ENCODE results near the gene TFAP2A.

DNA sequence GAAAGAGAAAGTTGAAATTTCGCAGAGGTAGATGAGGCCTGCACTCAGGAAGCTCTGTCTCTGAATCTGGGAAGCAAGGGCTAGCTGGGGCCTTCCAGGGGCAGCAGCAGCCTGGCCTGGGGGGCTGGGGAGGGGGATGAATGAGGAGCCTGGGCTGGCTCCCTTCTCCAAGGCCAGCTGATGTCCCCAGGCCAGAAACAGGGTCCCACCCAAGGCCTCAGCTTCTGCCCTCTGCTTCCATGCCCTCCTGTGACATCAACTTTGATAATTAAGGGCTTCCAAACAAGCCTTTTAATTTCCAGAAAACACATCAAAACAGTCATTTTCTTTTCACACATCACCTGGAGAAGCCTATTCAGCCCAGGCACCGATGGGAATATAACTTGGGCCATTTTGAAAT lies 15.4 kb downstream of the TFAP2A start:
- TF ChIP-seq, protein P1, sequence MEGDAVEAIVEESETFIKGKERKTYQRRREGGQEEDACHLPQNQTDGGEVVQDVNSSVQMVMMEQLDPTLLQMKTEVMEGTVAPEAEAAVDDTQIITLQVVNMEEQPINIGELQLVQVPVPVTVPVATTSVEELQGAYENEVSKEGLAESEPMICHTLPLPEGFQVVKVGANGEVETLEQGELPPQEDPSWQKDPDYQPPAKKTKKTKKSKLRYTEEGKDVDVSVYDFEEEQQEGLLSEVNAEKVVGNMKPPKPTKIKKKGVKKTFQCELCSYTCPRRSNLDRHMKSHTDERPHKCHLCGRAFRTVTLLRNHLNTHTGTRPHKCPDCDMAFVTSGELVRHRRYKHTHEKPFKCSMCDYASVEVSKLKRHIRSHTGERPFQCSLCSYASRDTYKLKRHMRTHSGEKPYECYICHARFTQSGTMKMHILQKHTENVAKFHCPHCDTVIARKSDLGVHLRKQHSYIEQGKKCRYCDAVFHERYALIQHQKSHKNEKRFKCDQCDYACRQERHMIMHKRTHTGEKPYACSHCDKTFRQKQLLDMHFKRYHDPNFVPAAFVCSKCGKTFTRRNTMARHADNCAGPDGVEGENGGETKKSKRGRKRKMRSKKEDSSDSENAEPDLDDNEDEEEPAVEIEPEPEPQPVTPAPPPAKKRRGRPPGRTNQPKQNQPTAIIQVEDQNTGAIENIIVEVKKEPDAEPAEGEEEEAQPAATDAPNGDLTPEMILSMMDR (IDR thresholded peaks at IDR 0.05), result no peak
- TF ChIP-seq POLR2A (IDR thresholded peaks at IDR 0.05), result no peak

Data from adrenal gland (tissue), 5 donors.